HG03175 (cell line): Measurements from ENCODE around the gene CNN2.
"Not testable (repeated sequence)": the region's sequence is repeated elsewhere in the genome, so short reads cannot be mapped to it uniquely, and the experiment has no call there.

Experiments
- ATAC-seq: cut with Tn5 transposase; IDR thresholded peaks from one replicate; pipeline ENCODE4 v1.9.1; 2021; ENCODE audit warnings: mild to moderate bottlenecking, moderate library complexity; ENCODE audit not compliant: unreplicated experiment

Gene CNN2

DNA sequence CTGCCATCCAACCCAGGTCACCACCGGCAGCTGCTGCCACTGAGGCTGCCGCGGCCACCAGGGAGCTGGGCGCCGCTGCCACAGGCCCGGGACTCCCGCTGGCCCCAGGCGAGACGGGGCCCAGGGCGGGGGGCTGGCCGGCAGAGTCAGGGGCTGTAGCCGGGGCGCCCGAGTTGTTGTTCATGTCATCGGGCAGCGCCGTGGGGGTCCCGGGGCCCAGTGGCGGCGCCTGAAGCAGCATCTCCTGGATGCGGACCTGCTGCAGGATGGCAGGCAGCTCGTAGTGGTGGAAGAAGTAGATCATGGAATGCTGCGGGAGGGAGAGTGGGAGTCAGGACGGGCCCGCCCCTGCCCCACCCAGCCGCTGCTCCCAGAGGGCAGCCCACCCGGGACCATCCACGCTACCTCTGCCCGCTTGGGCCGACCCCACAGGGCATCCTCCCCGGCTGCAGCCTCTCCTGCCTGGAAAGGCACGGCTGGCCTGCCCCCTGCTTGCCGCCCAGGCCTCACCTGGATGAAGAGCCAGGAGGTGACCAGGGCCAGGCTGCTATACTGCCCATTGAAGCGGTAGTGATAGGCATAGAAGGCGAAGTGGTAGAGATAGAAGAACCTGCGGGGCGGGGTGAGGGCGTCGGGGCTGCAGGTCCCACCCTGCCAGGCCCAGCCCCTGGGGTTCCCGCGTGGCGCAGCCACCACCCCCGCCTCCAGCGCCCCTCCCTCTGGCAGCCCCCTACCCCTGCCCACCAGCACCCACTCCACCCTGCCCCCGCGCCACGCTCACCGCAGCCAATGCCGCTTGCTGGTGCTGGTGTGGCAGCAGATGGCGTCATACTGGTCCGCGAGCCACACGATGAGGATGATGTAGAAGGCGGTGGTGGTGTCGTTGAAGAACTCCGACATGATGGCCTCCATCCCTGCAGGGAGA, 15.6 kb upstream of the CNN2 start:
- ATAC-seq: no peak

DNA sequence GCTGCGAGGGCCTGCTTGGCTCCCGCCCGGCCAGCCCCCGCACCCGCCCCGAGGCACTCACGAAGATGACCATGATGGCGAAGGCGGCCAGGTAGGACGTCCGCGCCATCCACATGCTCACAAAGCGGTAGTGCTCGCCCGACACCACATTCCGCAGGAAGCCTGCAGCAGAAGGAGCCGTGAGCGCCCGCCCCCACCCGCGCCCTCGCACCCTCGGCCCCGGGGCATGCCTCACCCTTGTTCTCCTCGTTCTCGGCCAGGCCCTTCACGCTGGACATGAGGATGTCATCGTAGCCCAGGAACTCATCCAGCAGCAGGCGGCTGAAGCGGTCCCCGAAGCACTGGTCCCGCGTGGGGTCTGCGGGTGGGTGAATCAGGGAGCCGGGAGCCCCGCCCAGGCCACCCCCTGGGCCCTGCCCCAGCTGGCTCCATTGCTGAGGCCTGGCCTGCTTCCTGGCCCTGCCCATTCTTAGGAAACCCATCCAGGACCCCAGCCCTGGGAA, 14.5 kb upstream of the CNN2 start:
- no peak for ATAC-seq

DNA sequence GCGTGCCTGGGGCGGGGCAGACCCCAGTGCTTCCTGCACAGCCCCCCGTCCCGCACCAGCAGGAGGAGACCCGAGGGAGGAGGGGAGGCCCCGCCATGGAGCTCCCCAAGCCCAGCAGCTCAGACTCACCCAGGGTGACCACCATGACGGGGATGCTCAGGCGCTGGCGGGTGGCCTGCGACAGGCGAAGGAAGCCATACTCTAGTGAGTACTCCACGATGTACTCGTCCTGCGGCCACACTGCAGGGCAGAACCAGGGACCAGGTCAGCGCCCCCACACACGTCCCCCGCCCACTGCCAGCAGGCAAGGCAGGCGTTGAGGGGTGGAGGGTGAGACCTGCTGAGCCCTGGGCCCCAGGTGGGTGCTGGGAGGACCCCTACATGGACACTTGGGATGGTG, 14.1 kb upstream of the CNN2 start:
- ATAC-seq: no peak

DNA sequence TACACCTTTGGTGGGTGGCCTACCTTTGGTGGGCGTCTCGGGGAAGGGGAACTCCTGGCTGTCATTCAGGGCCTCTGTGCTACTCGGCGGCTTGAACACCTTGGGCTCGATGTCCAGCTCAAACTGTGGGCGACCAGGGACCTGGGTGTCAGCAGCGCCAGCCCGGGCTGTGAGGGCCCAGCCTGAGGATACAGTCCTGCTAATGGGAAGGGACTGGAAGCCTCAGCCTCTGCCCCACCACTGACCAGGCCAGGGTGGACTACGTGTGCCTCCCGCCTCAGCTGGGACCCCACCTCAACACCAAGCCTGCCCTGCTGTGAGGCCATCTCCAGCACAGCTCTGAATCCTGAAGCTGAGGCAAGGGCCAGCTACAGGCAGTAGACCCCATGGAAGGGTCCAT, 13.2 kb upstream of the CNN2 start:
- ATAC-seq: no peak

DNA sequence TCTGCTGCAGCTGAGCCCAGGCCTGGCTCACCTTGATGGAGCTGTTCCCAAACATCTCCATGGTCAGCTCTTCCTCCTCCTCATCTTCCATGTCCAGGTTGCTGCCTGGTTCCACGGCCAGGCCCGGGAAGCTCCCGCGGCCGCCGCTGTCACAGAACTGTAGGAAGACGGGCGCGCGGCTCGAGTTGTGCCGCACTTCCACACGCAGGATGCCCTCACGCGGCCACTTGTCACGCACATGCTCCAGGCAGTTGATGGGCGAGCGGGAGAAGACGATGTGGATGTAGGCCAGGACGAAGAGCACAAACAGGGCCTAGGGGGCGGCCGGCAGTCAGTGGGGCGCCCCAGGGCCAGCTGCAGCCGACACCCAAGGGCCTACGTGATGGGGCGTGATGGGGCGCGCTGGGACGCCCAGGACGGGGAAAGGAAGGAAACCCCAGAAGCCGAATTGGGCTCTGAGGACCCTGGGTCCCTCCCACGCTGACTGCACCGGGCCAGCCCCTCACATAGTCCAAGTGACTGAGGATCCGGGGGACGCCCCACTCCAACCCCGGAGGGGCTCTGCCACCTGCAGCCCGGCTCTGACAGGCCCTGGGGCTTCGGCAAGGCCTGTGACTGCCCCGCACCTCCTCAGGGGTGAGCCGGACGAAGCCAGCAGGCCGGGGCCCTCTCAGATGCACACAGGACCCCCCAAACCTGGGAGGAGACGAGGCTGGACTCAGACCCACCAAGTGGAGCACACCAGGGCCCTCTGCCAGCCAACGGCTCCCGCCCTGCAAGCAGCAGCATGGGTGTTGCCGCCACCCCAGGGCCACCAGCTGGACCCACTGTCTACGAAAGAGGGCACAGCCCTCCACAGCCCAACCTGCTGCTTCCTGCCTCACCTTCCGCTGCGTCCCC, 12.0 kb upstream of the CNN2 start:
- no peak for ATAC-seq

DNA sequence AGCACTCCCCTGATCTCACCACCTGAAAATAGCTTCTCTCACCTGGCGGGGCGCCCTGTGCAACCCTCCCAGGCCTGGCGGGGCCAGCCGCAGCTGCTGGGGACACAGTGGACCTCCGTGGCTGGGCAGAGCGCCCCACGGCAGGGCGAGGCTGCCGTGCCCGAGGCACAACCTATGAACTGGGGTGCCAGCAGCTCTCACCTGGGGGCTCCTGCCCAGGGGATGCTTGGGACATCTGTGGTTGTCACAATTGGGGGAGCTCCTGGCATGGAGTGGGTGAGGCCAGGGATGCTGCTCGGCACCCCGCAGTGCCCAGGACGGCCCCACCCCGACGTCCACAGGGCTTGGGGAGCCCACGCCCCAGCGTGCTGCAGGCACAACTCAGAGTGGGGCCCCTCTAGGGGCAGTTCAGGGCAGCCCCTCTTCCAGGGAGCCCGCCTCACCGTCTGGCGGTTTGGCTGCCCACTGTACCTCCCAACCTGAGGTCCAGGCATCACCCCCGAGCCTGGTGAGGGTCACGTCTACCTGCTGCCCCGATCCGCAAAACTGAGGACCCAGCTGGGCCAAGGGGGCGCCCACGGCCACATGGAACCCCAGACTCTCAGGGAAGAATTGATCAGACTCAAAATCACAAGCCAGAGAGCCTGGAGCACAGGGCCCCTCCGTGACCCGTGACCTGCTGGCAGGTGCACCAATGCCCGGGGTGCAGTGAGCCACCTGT, 11.2 kb upstream of the CNN2 start:
- ATAC-seq: no peak

DNA sequence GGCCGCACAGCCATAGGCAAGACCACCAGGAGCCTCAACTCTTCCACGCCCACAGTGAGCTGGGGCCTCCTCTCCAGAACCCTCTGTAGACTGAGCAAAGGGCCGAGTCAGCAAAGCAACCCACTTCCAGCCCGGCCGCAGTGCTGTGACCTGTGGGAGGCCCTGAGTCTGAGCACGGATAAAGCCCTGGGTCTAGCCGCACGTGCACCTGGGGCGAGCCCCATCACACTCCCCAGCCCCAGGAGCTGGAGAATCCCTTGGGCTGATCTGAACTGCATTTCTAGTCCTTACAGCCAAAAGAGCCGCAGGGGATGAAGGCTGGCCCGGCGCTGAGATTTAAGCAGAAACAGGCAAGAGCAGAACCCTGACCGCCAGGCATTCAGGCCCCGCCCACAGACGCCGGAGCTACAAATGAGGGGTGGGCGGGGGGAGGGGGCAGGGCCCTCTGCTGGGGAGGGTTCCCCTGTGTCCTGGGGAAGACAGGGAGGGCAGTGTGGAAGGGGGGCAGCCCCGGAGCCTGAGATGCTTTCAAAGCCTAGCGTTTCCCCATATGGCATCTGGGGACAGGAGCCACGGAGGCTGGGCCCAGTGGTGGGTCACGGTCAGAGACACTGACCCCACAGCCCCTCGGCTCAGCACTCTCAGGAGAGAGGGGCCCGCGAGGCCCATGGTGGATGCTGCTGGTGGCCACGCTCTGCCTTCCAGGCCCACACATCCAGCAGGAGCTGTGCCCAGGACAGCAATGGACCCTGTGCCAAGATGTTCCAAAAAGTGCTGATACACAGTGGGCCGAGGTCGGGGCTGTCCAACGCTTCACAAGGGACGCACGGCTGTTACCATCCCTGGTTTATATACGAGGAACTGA, 10.4 kb upstream of the CNN2 start:
- ATAC-seq: no peak

DNA sequence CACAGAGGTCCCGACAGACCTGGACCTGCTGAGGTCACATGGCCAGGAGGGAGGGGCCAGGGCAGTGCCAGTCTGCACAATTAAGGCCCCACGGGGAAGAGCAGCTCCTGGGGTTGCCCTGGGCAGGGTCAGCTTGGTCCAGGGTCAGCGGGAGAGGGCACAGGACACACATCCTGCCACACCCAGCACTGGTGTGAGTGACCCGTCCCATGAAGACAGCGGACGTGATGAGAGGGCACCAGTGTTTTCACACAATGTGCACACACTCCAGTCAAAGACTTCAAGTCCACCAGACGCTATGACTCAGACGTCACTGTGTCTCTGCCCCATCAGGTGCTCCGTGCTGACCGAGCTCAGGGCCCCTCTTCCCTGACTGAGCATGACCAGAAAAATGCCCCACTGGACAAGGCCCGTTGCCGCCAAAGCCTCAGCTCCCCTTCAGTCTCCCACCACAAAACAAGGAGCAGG, 9.7 kb upstream of the CNN2 start:
- no peak for ATAC-seq

DNA sequence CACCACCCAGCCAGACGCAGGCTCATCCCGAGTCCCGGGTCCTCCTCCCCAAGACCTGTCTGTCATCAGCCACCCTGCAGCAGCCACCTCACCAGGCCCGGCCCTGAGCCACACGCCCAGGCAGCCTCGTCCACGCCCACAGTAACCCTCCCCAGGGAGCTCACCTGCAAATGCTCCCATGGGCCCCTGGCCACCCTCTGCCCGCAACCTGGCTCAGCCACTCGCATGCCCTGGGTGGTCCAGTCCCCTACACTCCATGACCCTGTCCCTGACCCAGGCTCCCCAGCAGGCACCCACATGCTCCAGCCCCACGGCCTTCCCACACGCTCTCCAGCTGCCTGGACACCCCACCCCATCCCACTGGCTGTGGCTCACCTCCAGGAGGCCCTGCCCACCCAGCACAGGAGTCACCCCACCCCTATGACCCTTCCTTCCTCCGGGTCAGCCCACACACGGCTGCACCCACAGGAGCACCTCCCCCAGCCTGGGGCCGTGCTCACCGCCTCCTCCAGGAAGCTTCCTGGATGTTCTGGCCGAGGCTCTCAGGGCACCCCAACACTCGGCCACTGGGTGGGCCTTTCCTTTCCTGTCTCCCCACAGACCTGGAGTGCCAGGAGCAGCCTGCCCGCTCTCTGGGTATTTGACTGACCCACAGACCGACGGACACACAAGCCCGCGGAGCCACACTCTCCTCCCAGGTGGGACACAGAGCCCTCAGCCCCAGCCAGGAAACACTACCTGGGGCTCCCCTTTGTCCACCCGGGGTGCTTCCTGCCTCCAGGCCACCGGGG, 9.1 kb upstream of the CNN2 start:
- no peak for ATAC-seq

DNA sequence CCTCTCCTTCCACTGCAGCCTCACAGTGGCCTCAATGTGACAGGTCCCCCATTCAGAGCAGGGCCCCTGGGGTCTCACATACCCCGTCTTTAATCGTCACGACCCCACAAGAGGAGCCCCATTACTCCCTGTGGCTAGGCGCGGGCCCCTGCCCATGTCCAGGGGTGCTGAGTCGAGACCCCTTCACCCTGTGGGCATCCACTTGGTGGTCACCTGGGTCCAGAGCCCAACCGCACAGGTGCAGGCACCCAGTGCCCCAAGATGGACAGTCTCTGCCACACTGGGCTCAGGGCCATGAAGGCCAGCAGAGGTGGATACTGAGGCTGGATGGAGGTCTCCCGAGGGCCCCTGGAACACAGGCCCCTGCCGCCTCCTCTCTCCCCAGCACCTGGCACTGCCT, 8.5 kb upstream of the CNN2 start:
- no peak for ATAC-seq

DNA sequence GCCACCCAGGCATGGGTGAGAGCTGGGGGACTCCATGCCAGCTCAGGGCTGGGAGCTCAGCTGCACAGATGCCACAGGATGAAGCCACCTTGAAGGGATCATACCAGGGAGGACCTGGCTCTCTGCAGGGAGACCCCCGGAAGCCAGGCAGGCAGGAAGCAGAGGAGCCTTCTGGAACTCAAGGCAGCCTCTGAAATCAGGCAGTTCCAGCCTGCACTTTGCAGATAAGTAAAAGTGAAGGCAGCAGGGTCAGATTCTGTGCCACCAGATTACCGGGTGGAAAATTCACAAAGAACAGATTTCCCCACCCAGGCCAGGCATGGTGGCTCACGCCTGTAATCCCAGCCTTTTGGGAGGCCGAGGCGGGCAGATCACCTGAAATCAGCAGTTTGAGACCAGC, 8.0 kb upstream of the CNN2 start:
- ATAC-seq: no peak

DNA sequence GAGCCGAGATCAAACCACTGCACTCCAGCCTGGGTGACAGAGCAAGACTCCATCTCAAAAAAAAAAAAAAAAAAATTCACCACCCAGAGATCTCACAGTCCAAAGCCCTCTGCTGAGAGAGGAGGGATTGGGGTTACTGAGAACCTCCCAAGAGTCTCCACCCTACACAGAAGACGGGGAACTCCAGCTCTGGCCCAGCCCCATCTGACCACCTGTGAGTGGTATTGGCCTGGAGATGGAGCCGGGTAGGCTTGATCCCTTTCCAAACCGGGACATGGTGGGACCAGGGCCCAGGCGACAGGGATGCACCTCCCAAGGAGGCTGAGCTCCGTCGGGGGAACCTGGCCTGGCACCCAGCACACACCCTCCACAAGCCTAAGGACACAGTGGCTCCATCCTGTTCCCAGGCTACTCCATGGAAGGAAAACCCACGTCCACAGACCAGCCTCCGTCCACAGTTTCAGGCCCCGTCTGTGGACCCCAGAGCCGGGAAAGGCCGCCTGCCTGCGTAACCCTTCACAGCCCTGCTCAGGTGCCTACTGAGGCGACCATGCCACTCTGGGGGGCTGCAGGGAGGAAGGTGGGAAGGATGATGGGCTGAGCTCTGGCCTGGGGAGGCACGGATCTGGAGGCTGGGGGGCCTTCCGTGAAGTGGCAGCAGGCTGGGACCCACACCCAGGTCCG, 7.3 kb upstream of the CNN2 start:
- ATAC-seq: no peak

DNA sequence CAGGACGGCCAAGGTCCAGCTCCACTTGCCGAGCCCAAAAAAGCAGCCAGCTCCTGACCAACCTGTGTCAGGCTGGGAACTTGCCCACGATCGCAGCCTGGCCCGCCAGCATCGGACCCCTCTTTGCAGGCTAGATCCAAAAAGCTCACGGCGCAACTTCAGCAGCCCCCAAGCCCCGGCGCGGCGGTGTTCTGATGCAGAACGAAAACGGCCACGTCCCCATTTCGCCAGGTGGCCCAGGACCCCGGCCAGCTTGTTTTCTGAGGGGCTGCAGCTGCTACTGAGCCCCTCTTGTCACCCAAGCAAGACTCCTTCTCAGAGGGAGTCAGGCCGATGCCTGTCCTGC, 6.8 kb upstream of the CNN2 start:
- ATAC-seq: no peak

DNA sequence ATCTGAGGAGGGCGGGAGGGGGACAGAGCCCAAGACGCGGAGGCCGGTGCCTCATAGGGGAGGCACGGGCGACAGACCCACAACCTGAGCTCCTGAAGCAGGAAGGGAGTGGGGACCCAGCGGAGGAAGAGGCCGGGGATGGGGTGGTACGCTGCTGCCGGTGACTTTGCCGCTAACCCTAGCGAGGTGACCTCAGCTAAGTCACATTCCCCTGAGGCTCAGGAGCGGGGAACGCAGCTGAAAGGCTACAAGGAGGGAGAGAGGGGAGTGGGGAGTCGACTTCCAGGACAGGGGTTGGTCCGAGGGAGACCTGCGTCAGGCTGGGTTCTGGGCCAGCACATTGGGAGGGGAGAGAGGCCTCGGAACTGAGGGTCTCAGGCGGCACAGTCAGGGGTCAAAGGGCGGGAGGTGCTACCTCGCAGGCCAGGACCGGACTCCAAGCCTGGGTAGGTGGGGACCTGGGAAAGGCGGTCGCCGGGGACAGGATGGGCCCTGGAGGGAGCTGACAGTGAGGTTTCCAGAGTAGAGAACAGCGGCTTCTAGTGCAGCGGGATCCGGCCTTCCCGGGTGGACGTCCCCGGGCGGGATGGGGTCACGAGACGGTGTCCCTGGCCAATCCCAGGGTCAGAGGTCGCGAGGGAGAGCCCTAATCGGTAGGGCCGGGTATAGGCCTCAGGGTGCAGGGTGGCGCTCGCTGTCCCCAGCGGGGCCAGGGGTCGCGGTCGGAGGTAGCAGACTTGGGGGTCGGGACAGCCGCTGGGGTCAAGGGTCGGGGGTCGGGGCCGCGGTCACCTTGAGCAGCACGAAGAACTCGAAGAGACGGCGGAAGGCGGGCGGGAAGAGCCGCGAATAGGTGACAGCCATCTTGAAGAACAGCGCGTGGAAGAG, 6.2 kb upstream of the CNN2 start:
- ATAC-seq: no peak

DNA sequence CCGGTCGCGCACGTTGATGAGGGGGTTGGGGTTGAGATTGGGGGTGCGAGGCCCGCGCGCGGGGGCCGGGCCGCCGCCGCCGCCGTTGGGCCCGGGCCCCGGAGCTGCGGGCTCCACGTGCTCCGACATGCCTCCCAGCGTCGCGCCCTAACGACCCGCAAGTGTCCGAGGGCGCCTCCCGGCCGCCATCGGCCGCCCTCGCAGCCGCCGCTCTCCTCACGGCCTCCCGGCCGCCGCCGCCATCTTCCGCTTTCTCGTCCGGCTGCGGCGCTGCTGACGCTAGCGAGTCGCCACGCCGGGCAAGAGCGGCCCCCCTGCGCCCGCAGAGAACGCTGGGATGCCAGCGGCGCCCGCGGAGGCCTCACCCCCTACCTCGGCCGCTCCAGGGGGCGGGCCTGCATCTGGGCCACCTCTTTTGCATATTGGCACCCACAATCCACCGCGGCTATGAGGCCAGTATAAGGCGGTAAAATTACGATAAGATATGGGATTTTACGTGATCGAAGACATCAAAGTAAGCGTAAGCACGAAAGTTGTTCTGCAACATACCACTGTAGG, 5.5 kb upstream of the CNN2 start, which contains the start of gene TMEM259:
Gene TMEM259 (minus strand): TSS at position 256 of the 558 bp plus-strand sequence. CDS start 127 bp downstream, at position 129.
- ATAC-seq: peak; percentile 82

DNA sequence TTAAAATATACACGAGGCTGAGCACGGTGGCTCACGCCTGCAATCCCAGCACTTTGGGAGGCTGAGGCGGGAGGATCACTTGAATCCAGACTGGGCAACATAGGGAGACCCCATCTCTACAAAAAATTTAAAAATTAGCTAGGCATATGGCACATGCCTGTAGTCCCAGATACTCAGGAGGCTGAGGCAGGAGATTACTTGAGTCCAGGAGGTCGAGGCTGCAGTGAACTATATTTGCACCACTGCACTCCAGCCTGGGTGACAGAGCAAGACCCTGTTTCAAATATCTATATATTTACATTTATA, 2.6 kb upstream of the CNN2 start:
- ATAC-seq: not testable (repeated sequence)

DNA sequence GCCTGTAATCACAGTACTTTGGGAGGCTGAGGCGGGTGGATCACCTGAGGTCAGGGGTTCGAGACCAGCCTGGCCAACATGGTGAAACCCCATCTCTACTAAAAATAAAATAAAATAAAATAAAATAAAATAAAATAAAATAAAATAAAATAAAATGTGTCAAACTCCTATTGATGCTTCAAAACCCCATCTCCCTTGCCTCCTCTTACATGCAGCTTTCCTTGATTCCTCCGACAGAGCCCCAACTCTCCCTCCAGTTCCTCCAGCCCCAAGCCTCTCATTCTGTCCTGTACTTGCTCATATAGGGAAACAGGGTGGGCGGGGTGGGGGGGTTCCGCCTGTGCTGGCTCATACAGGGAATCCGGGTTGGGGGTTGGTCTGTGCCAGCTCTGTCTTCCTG, 1.3 kb upstream of the CNN2 start:
- ATAC-seq: not testable (repeated sequence)
